Activated naive CD8-positive, alpha-beta T cell treated with anti-CD3 and anti-CD28 coated beads for 36 hours (primary cell): ENCODE measurements around the gene MAGIX. TPM values are rescaled to one million over a fixed set of nuclear protein-coding genes. Genes with fewer than 3 reads are reported as not detected.
A peak's percentile ranks its signal among the peaks of the same experiment; 100 is the strongest.
"Not testable (repeated sequence)": the region's sequence is repeated elsewhere in the genome, so short reads cannot be mapped to it uniquely, and the experiment has no call there.

Experiments
- DNase-seq: peaks from one replicate; pipeline ENCODE4 v3.0.0; 2021
- H3K27ac Mint-ChIP-seq: one replicate; pipeline ENCODE4 v1.8.0; 2022; ENCODE audit warnings: mild to moderate bottlenecking, moderate library complexity, mixed read lengths
- H3K27me3 Mint-ChIP-seq: one replicate; pipeline ENCODE4 v1.8.0; 2022; ENCODE audit warnings: mild to moderate bottlenecking, mixed read lengths
- H3K36me3 Mint-ChIP-seq: one replicate; pipeline ENCODE4 v1.8.0; 2021; ENCODE audit warnings: mild to moderate bottlenecking, mixed read lengths
- H3K4me1 Mint-ChIP-seq: one replicate; pipeline ENCODE4 v1.8.0; 2021; ENCODE audit warnings: mixed read lengths
- H3K4me3 Mint-ChIP-seq: one replicate; pipeline ENCODE4 v1.8.0; 2022; ENCODE audit warnings: mild to moderate bottlenecking, moderate library complexity, mixed read lengths
- H3K9me3 Mint-ChIP-seq: one replicate; pipeline ENCODE4 v1.8.0; 2022; ENCODE audit warnings: mixed read lengths
- total RNA-seq, 2 experiments: library from RNA; stranded (reverse); gene quantifications; one replicate each; pipeline ENCODE4 v1.2.3, GENCODE V29; 2021

MAGIX gene
- under 1 TPM; 0.47 to 0.88 TPM for total RNA-seq

GRCh38 chrX:49162620-49163019 lies at the start of gene MAGIX:
MAGIX (plus strand) TSS chrX:49162758; CDS start chrX:49162890, 132 bp downstream.
- Mint-ChIP-seq H3K4me1 (peaks cover 23% of the 10 kb centered on the region), H3K9me3 (no peaks in the 10 kb centered on the region), H3K4me3 (peak within 1 kb of the TSS; percentile 60), H3K36me3 (no peaks in the 10 kb centered on the region), H3K27me3 (no peaks in the 10 kb centered on the region), H3K27ac (no peak within 1 kb of the TSS)
- DNase-seq, result no peak

GRCh38 chrX:49116076-49116475 lies 46.5 kb upstream of the MAGIX start:
- H3K4me1 Mint-ChIP-seq, result peaks cover 7% of the 10 kb centered on the region
- no peak for DNase-seq
- no peaks in the 10 kb centered on the region for H3K9me3 Mint-ChIP-seq
- H3K27ac Mint-ChIP-seq, result no peak overlapping the region
- no peaks in the 10 kb centered on the region for H3K27me3 Mint-ChIP-seq
- H3K4me3 Mint-ChIP-seq, result no peak overlapping the region
- H3K36me3 Mint-ChIP-seq, result peaks cover 7% of the 10 kb centered on the region

- Mint-ChIP-seq H3K4me1 (peaks cover 10% of the 10 kb centered on the region), H3K9me3 (no peaks in the 10 kb centered on the region), H3K36me3 (peaks cover 7% of the 10 kb centered on the region), H3K27me3 (no peaks in the 10 kb centered on the region), H3K4me3 (no peak overlapping the region), H3K27ac (no peak overlapping the region)
- no peak for DNase-seq
Observed at GRCh38 chrX:49116716-49117115, 45.8 kb upstream of the MAGIX start.

- no peaks in the 10 kb centered on the region for H3K27me3 Mint-ChIP-seq
- H3K9me3 Mint-ChIP-seq, result no peaks in the 10 kb centered on the region
- no peak overlapping the region for H3K27ac Mint-ChIP-seq
- no peak for DNase-seq
- peaks cover 11% of the 10 kb centered on the region for H3K4me1 Mint-ChIP-seq
- peaks cover 6% of the 10 kb centered on the region for H3K36me3 Mint-ChIP-seq
- no peak overlapping the region for H3K4me3 Mint-ChIP-seq
Observed at GRCh38 chrX:49117581-49117980, 45.0 kb upstream of the MAGIX start.

- H3K36me3 Mint-ChIP-seq, result peaks cover 6% of the 10 kb centered on the region
Observed at GRCh38 chrX:49120091-49120490, 42.5 kb upstream of the MAGIX start.

GRCh38 chrX:49122499-49122898 lies 40.1 kb upstream of the MAGIX start:
- H3K9me3 Mint-ChIP-seq, result no peaks in the 10 kb centered on the region
- peak overlapping the region; percentile 92 for H3K27ac Mint-ChIP-seq
- H3K36me3 Mint-ChIP-seq, result peaks cover 6% of the 10 kb centered on the region
- peaks cover 14% of the 10 kb centered on the region for H3K4me1 Mint-ChIP-seq
- no peaks in the 10 kb centered on the region for H3K27me3 Mint-ChIP-seq
- no peak for DNase-seq
- H3K4me3 Mint-ChIP-seq, result peak overlapping the region; percentile 97

More at GRCh38 chrX:49120091-49120490, 42.5 kb upstream of the MAGIX start:
- no peak for DNase-seq
- Mint-ChIP-seq H3K27me3 (no peaks in the 10 kb centered on the region), H3K4me1 (peaks cover 16% of the 10 kb centered on the region), H3K9me3 (no peaks in the 10 kb centered on the region), H3K27ac (peak overlapping the region; percentile 51), H3K4me3 (no peak overlapping the region)

GRCh38 chrX:49127742-49128258 lies 34.8 kb upstream of the MAGIX start:
- not testable (repeated sequence) for H3K4me1 Mint-ChIP-seq, H3K27ac Mint-ChIP-seq, H3K27me3 Mint-ChIP-seq, DNase-seq, H3K4me3 Mint-ChIP-seq, H3K36me3 Mint-ChIP-seq, H3K9me3 Mint-ChIP-seq

GRCh38 chrX:49129427-49129826 lies 33.1 kb upstream of the MAGIX start:
- Mint-ChIP-seq H3K4me3 (no peak overlapping the region), H3K27ac (no peak overlapping the region), H3K4me1 (no peaks in the 10 kb centered on the region), H3K36me3 (no peaks in the 10 kb centered on the region), H3K9me3 (no peaks in the 10 kb centered on the region), H3K27me3 (no peaks in the 10 kb centered on the region)
- no peak for DNase-seq

- not testable (repeated sequence) for H3K27ac Mint-ChIP-seq, DNase-seq, H3K36me3 Mint-ChIP-seq, H3K27me3 Mint-ChIP-seq, H3K4me3 Mint-ChIP-seq, H3K9me3 Mint-ChIP-seq, H3K4me1 Mint-ChIP-seq
Observed at GRCh38 chrX:49132275-49132674, 30.3 kb upstream of the MAGIX start.

- H3K27ac Mint-ChIP-seq, result no peak overlapping the region
- no peaks in the 10 kb centered on the region for H3K36me3 Mint-ChIP-seq
- no peaks in the 10 kb centered on the region for H3K27me3 Mint-ChIP-seq
- no peak overlapping the region for H3K4me3 Mint-ChIP-seq
- no peaks in the 10 kb centered on the region for H3K4me1 Mint-ChIP-seq
- no peaks in the 10 kb centered on the region for H3K9me3 Mint-ChIP-seq
- DNase-seq, result no peak
Observed at GRCh38 chrX:49133759-49134158, 28.8 kb upstream of the MAGIX start.

- no peak overlapping the region for H3K27ac Mint-ChIP-seq
- H3K4me3 Mint-ChIP-seq, result no peak overlapping the region
- H3K27me3 Mint-ChIP-seq, result no peaks in the 10 kb centered on the region
- DNase-seq, result no peak
- peaks cover 8% of the 10 kb centered on the region for H3K9me3 Mint-ChIP-seq
- H3K4me1 Mint-ChIP-seq, result no peaks in the 10 kb centered on the region
- H3K36me3 Mint-ChIP-seq, result peaks cover 8% of the 10 kb centered on the region
Observed at GRCh38 chrX:49137492-49137891, 25.1 kb upstream of the MAGIX start.

GRCh38 chrX:49139713-49140112 lies 22.8 kb upstream of the MAGIX start:
- H3K4me1 Mint-ChIP-seq, result no peaks in the 10 kb centered on the region
- no peak overlapping the region for H3K27ac Mint-ChIP-seq
- no peak overlapping the region for H3K4me3 Mint-ChIP-seq
- DNase-seq, result no peak
- H3K36me3 Mint-ChIP-seq, result peaks cover 8% of the 10 kb centered on the region
- H3K27me3 Mint-ChIP-seq, result no peaks in the 10 kb centered on the region
- peaks cover 8% of the 10 kb centered on the region for H3K9me3 Mint-ChIP-seq

- H3K4me1 Mint-ChIP-seq, H3K36me3 Mint-ChIP-seq, H3K27me3 Mint-ChIP-seq, DNase-seq, H3K27ac Mint-ChIP-seq, H3K4me3 Mint-ChIP-seq, H3K9me3 Mint-ChIP-seq: not testable (repeated sequence)
Observed at GRCh38 chrX:49142264-49142663, 20.3 kb upstream of the MAGIX start.

GRCh38 chrX:49143154-49143553 lies 19.4 kb upstream of the MAGIX start:
- H3K36me3 Mint-ChIP-seq, H3K4me3 Mint-ChIP-seq, H3K27me3 Mint-ChIP-seq, H3K4me1 Mint-ChIP-seq, H3K27ac Mint-ChIP-seq, H3K9me3 Mint-ChIP-seq, DNase-seq: not testable (repeated sequence)

GRCh38 chrX:49147282-49147681 lies 15.3 kb upstream of the MAGIX start:
- Mint-ChIP-seq H3K4me1 (no peaks in the 10 kb centered on the region), H3K27ac (no peak overlapping the region), H3K36me3 (peaks cover 3% of the 10 kb centered on the region), H3K4me3 (no peak overlapping the region), H3K27me3 (no peaks in the 10 kb centered on the region), H3K9me3 (no peaks in the 10 kb centered on the region)
- no peak for DNase-seq

- Mint-ChIP-seq H3K27me3 (no peaks in the 10 kb centered on the region), H3K9me3 (no peaks in the 10 kb centered on the region), H3K4me3 (no peak overlapping the region), H3K36me3 (peaks cover 3% of the 10 kb centered on the region), H3K4me1 (no peaks in the 10 kb centered on the region), H3K27ac (no peak overlapping the region)
- no peak for DNase-seq
Observed at GRCh38 chrX:49147936-49148335, 14.6 kb upstream of the MAGIX start.
